GM20000 (cell line): ENCODE data around the gene ALDH1A1.

Source experiments
- DNase-seq: peaks from one replicate; pipeline ENCODE4 v3.0.0; 2012; ENCODE audit warnings: low spot score
- CTCF ChIP-seq: IDR thresholded peaks from 2 replicates; pipeline ENCODE4 v1.5.1; 2012; ENCODE audit warnings: mild to moderate bottlenecking, control low read depth; ENCODE audit errors: extremely low read depth, missing control alignments

Gene ALDH1A1

GRCh38 chr9:72919246-72919945 is 33.5 kb downstream of the ALDH1A1 start:
- no peak for TF ChIP-seq CTCF
- DNase-seq, result no peak

GRCh38 chr9:72917892-72918509 is 34.9 kb downstream of the ALDH1A1 start:
- TF ChIP-seq CTCF, result no peak
- DNase-seq, result no peak

GRCh38 chr9:72915659-72916058 is 37.2 kb downstream of the ALDH1A1 start:
- no peak for TF ChIP-seq CTCF
- no peak for DNase-seq

GRCh38 chr9:72914750-72915149 is 38.1 kb downstream of the ALDH1A1 start:
- no peak for TF ChIP-seq CTCF
- no peak for DNase-seq

GRCh38 chr9:72913382-72914009 is 39.4 kb downstream of the ALDH1A1 start:
- TF ChIP-seq CTCF, result no peak
- no peak for DNase-seq

- TF ChIP-seq CTCF, result no peak
- DNase-seq, result no peak
These were observed 40.1 kb downstream of the ALDH1A1 start for GRCh38 chr9:72912476-72913381.
